Measurements from ENCODE around the gene CERS4. TPM values are rescaled to one million over a fixed set of nuclear protein-coding genes. Genes with fewer than 3 reads are reported as not detected.
"Not testable (repeated sequence)": the region's sequence is repeated elsewhere in the genome, so short reads cannot be mapped to it uniquely, and the experiment has no call there.

CERS4 gene
- total and polyA plus RNA-seq, 9 donors = 11.7 to 24.1 (median 16.1) TPM

GRCh38 chr19:8209462-8210378, 550 bp downstream of the CERS4 start:
- Histone ChIP-seq H3K4me3 (ENCODE audit: low read length) (peak overlapping the region; percentile 76), H3K36me3 (ENCODE audit: control insufficient read depth, insufficient read depth, low read length) (peaks cover 9% of the 10 kb centered on the region), H3K9me3 (replicated peaks; ENCODE audit: control insufficient read depth, low read depth, low read length) (no peaks in the 10 kb centered on the region), H3K27ac (ENCODE audit: low read length) (peak overlapping the region; percentile 55), H3K27me3 (ENCODE audit: control insufficient read depth, insufficient read depth, low read length) (no peaks in the 10 kb centered on the region), H3K4me1 (ENCODE audit: control insufficient read depth, insufficient read depth, low read length) (peaks cover 20% of the 10 kb centered on the region)
- 2% methylated on average over 78 of the region's 78 CpGs for WGBS (ENCODE audit: insufficient coverage)
- DNase-seq = peak; percentile 49

DNA sequence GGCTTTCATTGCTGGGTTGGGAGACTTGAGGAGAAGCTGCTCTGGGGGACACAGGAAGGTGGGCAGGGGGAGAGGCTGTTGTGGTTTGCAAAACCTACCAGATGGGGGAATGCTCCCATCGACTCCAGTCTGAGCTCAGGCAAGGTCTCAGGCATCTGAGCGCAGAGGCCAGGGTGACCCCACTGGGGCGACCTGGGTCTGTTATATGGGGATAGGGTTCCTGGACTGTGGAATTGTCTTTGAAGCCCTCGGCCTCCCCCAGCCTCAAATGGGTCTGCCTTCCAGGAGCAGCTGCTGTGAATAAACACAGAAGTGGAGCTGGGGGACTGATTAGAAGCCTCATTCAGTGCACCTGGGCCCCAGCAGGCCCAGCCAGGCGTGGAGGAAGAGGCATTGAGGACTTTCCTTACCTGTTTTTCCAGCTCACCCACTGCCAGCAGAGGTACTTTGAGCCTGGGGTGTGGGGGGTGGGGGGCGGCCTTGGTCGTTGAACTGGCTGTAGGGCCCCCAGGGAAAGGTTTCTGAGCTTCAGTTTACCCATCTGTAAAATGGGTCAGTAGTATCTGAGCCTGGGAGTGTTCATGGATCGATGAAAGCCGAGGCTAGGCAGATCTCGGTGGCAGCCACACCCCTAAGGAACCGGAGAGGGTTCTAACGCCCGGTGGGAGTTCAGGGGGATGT, 1.4 kb downstream of the CERS4 start:
- DNase-seq = no peak
- WGBS (ENCODE audit: insufficient coverage) = 58% methylated on average over 6 of the region's 13 CpGs
- peaks cover 20% of the 10 kb centered on the region for H3K4me1 ChIP-seq (ENCODE audit: control insufficient read depth, insufficient read depth, low read length)
- H3K27ac ChIP-seq (ENCODE audit: low read length) = no peak overlapping the region
- no peaks in the 10 kb centered on the region for H3K9me3 ChIP-seq (replicated peaks; ENCODE audit: control insufficient read depth, low read depth, low read length)
- H3K4me3 ChIP-seq (ENCODE audit: low read length) = peak overlapping the region; percentile 76
- peaks cover 9% of the 10 kb centered on the region for H3K36me3 ChIP-seq (ENCODE audit: control insufficient read depth, insufficient read depth, low read length)
- no peaks in the 10 kb centered on the region for H3K27me3 ChIP-seq (ENCODE audit: control insufficient read depth, insufficient read depth, low read length)

DNA sequence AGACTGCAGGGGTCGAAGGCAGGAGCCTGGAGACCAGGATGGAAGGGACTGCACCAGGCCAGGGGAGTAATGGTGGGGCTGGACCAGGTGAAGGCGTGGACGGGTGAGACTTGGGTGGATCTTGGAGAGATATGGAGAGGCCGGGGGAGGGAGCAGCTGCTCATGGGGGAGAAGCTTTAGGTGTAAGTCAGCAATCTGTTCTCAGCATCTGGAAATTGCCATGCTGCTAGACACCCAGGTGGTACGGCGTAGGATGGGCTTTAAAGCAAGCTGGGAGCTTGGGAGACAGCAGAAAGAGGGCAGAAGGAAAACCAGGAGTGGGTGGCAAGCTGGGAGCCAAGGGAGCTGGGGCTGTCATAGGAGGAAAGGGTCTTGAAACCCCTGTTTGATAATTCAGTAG, 3.0 kb downstream of the CERS4 start:
- no peak overlapping the region for H3K4me3 ChIP-seq (ENCODE audit: low read length)
- no peak overlapping the region for H3K27ac ChIP-seq (ENCODE audit: low read length)
- H3K27me3 ChIP-seq (ENCODE audit: control insufficient read depth, insufficient read depth, low read length) = no peaks in the 10 kb centered on the region
- peaks cover 20% of the 10 kb centered on the region for H3K4me1 ChIP-seq (ENCODE audit: control insufficient read depth, insufficient read depth, low read length)
- H3K36me3 ChIP-seq (ENCODE audit: control insufficient read depth, insufficient read depth, low read length) = peaks cover 9% of the 10 kb centered on the region
- no peaks in the 10 kb centered on the region for H3K9me3 ChIP-seq (replicated peaks; ENCODE audit: control insufficient read depth, low read depth, low read length)
- DNase-seq = no peak
- WGBS (ENCODE audit: insufficient coverage) = 84% methylated on average over 4 of the region's 6 CpGs

DNA sequence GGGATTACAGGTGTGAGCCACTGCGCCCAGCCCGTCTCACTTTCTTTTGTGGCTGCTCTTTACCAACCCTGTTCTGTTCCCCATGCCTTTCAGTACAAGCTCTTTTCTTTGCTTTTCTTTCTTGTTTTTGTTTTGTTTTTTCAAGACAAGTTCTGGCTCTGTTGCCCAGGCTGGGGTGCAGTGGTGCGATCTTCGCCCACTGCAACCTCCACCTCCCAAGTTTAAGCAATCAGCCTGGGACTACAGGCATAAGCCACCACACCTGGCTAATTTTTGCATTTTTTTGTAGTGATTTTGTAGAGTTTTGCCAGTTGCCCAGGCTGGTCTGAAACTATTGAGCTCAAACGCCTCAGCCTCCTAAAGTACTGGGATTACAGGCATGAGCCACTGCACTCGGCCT, 3.7 kb downstream of the CERS4 start:
- Histone ChIP-seq H3K9me3 (replicated peaks; ENCODE audit: control insufficient read depth, low read depth, low read length) (no peaks in the 10 kb centered on the region), H3K27me3 (ENCODE audit: control insufficient read depth, insufficient read depth, low read length) (no peaks in the 10 kb centered on the region), H3K4me1 (ENCODE audit: control insufficient read depth, insufficient read depth, low read length) (peaks cover 20% of the 10 kb centered on the region), H3K4me3 (ENCODE audit: low read length) (no peak overlapping the region), H3K36me3 (ENCODE audit: control insufficient read depth, insufficient read depth, low read length) (peaks cover 9% of the 10 kb centered on the region), H3K27ac (ENCODE audit: low read length) (no peak overlapping the region)
- WGBS (ENCODE audit: insufficient coverage) = 84% methylated on average over 4 of the region's 6 CpGs
- DNase-seq = no peak

- WGBS (ENCODE audit: insufficient coverage) = 68% methylated on average over 4 of the region's 5 CpGs
- Histone ChIP-seq H3K9me3 (replicated peaks; ENCODE audit: control insufficient read depth, low read depth, low read length) (no peaks in the 10 kb centered on the region), H3K36me3 (ENCODE audit: control insufficient read depth, insufficient read depth, low read length) (peaks cover 9% of the 10 kb centered on the region)
Measured at GRCh38 chr19:8213827-8214672, 4.9 kb downstream of the CERS4 start.

DNA sequence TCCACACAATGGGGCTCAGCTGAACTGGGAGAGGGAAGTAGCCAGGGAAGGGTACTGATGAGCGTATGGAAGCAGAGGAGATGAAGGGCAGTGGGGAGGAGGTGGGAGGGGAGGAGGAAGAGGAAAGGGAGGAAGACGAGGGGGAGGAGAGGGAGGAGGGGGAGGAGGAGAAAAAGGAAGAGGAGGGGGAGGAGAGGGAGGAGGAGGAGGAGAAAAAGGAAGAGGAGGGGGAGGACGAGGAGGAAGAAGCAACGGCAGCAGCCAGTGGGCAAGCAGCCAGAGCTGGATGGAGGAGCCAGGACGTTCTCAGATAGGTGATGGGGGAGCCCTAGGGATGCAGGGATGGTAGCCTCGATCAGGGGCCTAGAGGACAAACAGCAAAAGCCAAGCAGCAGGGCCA, 5.6 kb downstream of the CERS4 start:
- peaks cover 9% of the 10 kb centered on the region for H3K36me3 ChIP-seq (ENCODE audit: control insufficient read depth, insufficient read depth, low read length)
- H3K27me3 ChIP-seq (ENCODE audit: control insufficient read depth, insufficient read depth, low read length) = no peaks in the 10 kb centered on the region
- WGBS (ENCODE audit: insufficient coverage) = 9% methylated on average over 5 of the region's 6 CpGs
- H3K4me3 ChIP-seq (ENCODE audit: low read length) = no peak overlapping the region
- H3K9me3 ChIP-seq (replicated peaks; ENCODE audit: control insufficient read depth, low read depth, low read length) = no peaks in the 10 kb centered on the region
- DNase-seq = no peak
- no peak overlapping the region for H3K27ac ChIP-seq (ENCODE audit: low read length)
- peaks cover 10% of the 10 kb centered on the region for H3K4me1 ChIP-seq (ENCODE audit: control insufficient read depth, insufficient read depth, low read length)

More at GRCh38 chr19:8213827-8214672, 4.9 kb downstream of the CERS4 start:
- peaks cover 12% of the 10 kb centered on the region for H3K4me1 ChIP-seq (ENCODE audit: control insufficient read depth, insufficient read depth, low read length)
- no peak overlapping the region for H3K27ac ChIP-seq (ENCODE audit: low read length)
- no peak overlapping the region for H3K4me3 ChIP-seq (ENCODE audit: low read length)
- H3K27me3 ChIP-seq (ENCODE audit: control insufficient read depth, insufficient read depth, low read length) = no peaks in the 10 kb centered on the region
- DNase-seq = no peak

DNA sequence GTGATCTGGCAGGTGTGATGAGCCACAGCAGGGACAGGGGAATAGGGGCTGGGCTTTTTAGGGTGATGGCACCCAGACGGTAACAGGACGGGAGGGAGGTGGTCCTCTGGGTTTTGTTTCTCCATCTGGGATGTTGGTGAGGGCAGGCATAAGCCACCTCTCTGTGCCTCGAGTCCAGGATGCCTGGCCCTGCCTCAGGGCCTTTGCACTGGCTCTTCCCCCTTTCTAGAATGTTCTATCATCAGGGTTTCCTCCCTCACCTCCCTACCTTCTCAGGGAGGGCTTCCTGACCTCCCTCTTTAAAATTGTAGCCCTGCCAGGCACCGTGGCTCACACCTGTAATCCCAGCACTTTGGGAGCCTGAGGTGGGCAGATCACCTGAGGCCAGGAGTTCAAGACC, 6.6 kb downstream of the CERS4 start:
- Histone ChIP-seq H3K4me3 (ENCODE audit: low read length) (no peak overlapping the region), H3K27me3 (ENCODE audit: control insufficient read depth, insufficient read depth, low read length) (no peaks in the 10 kb centered on the region), H3K9me3 (replicated peaks; ENCODE audit: control insufficient read depth, low read depth, low read length) (no peaks in the 10 kb centered on the region), H3K27ac (ENCODE audit: low read length) (no peak overlapping the region), H3K36me3 (ENCODE audit: control insufficient read depth, insufficient read depth, low read length) (peaks cover 9% of the 10 kb centered on the region), H3K4me1 (ENCODE audit: control insufficient read depth, insufficient read depth, low read length) (no peaks in the 10 kb centered on the region)
- WGBS (ENCODE audit: insufficient coverage) = 89% methylated on average over 1 of the region's 4 CpGs
- no peak for DNase-seq

DNA sequence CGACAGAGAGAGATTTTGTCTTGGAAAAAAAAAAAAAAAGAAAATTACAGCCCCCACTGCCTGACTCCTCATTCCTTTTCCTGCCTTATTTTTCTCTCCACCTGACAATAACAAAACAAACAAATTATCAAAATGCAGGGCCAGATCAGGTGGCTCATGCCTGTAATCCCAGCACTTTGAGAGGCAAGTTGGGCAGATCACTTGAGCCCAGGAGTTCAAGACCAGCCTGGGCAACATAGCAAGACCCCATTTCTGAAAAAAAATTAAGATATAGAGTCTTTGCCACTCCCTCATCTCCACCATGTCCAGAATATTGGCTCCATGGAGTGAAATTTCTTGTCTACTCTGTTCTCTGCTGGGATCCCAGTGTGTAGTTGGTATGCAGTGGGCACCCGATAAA, 7.2 kb downstream of the CERS4 start:
- Histone ChIP-seq H3K9me3 (replicated peaks; ENCODE audit: control insufficient read depth, low read depth, low read length) (no peaks in the 10 kb centered on the region), H3K4me1 (ENCODE audit: control insufficient read depth, insufficient read depth, low read length) (no peaks in the 10 kb centered on the region), H3K27ac (ENCODE audit: low read length) (no peak overlapping the region), H3K27me3 (ENCODE audit: control insufficient read depth, insufficient read depth, low read length) (no peaks in the 10 kb centered on the region), H3K36me3 (ENCODE audit: control insufficient read depth, insufficient read depth, low read length) (peaks cover 9% of the 10 kb centered on the region), H3K4me3 (ENCODE audit: low read length) (no peak overlapping the region)
- WGBS (ENCODE audit: insufficient coverage) = 0% methylated on average over 1 of the region's 2 CpGs
- no peak for DNase-seq

GRCh38 chr19:8218127-8218526, 9.0 kb downstream of the CERS4 start:
- H3K4me1 ChIP-seq (ENCODE audit: control insufficient read depth, insufficient read depth, low read length); H3K4me3 ChIP-seq (ENCODE audit: low read length); H3K36me3 ChIP-seq (ENCODE audit: control insufficient read depth, insufficient read depth, low read length); H3K9me3 ChIP-seq (replicated peaks; ENCODE audit: control insufficient read depth, low read depth, low read length); H3K27ac ChIP-seq (ENCODE audit: low read length); H3K27me3 ChIP-seq (ENCODE audit: control insufficient read depth, insufficient read depth, low read length); DNase-seq: not testable (repeated sequence)
- WGBS (ENCODE audit: insufficient coverage) = 91% methylated on average over 7 of the region's 7 CpGs

DNA sequence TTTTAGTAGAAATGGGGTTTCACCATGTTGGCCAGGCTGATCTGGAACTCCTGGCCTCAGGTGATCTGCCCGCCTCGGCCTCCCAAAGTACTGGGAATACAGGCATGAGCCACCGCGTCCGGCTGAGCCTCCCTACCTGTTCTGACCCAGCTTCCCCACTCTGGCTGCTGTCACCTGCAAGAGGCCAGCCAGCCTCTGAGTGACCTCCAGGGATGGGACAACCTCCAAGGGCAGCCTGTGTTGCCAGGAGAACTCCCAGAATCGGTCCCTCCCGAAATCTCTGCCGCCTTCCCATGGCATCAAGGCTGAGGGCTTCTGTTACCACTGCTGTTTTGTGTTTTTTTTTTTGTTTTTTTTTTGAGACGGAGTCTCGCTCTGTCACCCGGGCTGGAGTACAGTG, 11.3 kb downstream of the CERS4 start:
- Histone ChIP-seq H3K36me3 (ENCODE audit: control insufficient read depth, insufficient read depth, low read length) (no peaks in the 10 kb centered on the region), H3K27me3 (ENCODE audit: control insufficient read depth, insufficient read depth, low read length) (no peaks in the 10 kb centered on the region), H3K27ac (ENCODE audit: low read length) (no peak overlapping the region), H3K4me1 (ENCODE audit: control insufficient read depth, insufficient read depth, low read length) (no peaks in the 10 kb centered on the region), H3K9me3 (replicated peaks; ENCODE audit: control insufficient read depth, low read depth, low read length) (no peaks in the 10 kb centered on the region), H3K4me3 (ENCODE audit: low read length) (no peak overlapping the region)
- WGBS (ENCODE audit: insufficient coverage) = 87% methylated on average over 5 of the region's 11 CpGs
- no peak for DNase-seq
